Gastroesophageal sphincter (tissue), 3 donors: ENCODE data around the gene ACHE.
"Not testable (repeated sequence)": the region's sequence is repeated elsewhere in the genome, so short reads cannot be mapped to it uniquely, and the experiment has no call there.

Source experiments
- CTCF ChIP-seq, 4 experiments: fragments of 200-600 bp in 2 of 4; fragments of 450-650 bp in 2 of 4; sonication (generic) in 1 of 4; IDR thresholded peaks; one replicate each; pipeline ENCODE4 v1.5.1; 2017 to 2019; ENCODE audit warnings: antibody characterized with exemption in 4 of 4, mild to moderate bottlenecking in 2 of 4, moderate library complexity in 2 of 4
- EP300 ChIP-seq: sonication (generic); formaldehyde crosslinking; IDR thresholded peaks from one replicate; pipeline ENCODE4 v1.6.1; 2017; ENCODE audit warnings: antibody characterized with exemption, mild to moderate bottlenecking
- POLR2A ChIP-seq, 2 donors: fragments of 450-650 bp; IDR thresholded peaks; one replicate each; pipeline ENCODE4 v1.6.1; 2017; ENCODE audit warnings: antibody characterized with exemption in 2 of 2, mild to moderate bottlenecking in 2 of 2, moderate library complexity in 1 of 2

- not testable (repeated sequence) for TF ChIP-seq POLR2A (IDR thresholded peaks at IDR 0.05); CTCF (IDR thresholded peaks at IDR 0.05); EP300
Measured at GRCh38 chr7:100919335-100919734, 23.6 kb upstream of the ACHE start.
